Prostate gland (tissue), 2 donors: Measurements from ENCODE around the gene TRAPPC3L.

Source experiments
- CTCF ChIP-seq, 4 experiments: fragments of 200-600 bp in 2 of 4; fragments of 450-650 bp in 2 of 4; sonication (generic) in 2 of 4; IDR thresholded peaks; 1 replicate in 3 of 4; 2 replicates in 1 of 4; pipeline ENCODE4 v1.5.1; 2016 to 2019; ENCODE audit warnings: antibody characterized with exemption in 4 of 4, mild to moderate bottlenecking in 2 of 4, moderate library complexity in 2 of 4
- POLR2A ChIP-seq: fragments of 450-650 bp; IDR thresholded peaks from one replicate; pipeline ENCODE4 v1.6.1; 2016; ENCODE audit warnings: antibody characterized with exemption, mild to moderate bottlenecking
- POLR2AphosphoS5 ChIP-seq: sonication (generic); formaldehyde crosslinking; IDR thresholded peaks from one replicate; pipeline ENCODE4 v1.6.1; 2017; ENCODE audit warnings: antibody characterized with exemption

- TF ChIP-seq CTCF (IDR thresholded peaks at IDR 0.05) (no peak), POLR2AphosphoS5 (no peak), POLR2A (no peak)
These were observed 33.7 kb upstream of the TRAPPC3L start for GRCh38 chr6:116579143-116579542.
